Stimulated activated CD8-positive, alpha-beta memory T cell treated with anti-CD3 and anti-CD28 coated beads, Interleukin-7, amount 100 ng/mL, for 24 hours (primary cell): ENCODE data around the gene OSMR.

ENCODE experiments used
- DNase-seq: peaks from one replicate; pipeline ENCODE4 v3.0.0-alpha.2; 2020; ENCODE audit warnings: low read depth

The OSMR gene

DNA sequence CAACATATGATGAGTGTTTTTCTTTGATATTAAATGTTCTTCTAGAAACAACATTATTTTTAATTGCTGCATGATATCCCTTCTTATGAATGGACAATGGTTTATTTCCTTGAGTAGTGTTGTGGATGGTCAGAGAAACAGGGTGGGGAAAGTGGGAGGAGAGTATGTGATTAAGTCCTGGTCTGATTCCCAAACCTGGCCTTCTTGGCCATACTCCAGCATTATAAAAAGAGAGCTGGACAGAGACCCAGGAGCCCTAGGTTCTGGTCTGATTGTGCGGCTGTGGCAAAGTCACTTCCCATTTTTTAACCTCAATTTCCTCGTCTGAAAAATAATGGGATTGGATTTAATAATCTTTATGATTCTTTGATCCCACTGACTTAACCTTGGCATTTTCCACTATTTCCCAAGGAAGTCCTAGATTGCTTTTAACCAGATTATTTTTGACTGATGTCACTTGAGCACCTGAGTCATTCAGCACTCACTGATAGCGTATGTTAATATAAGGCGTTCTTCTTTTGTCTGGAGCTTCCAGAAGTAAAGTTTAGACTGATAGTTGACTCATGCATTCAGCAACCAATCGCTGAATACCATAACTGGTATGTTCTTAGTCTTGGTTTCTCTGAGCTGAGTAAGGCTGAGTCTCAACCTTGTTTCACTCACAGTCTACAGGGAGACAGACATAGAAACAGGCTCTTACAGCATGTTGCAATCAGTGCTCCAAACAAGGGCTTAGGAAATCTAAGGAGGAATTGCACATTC is 26.2 kb downstream of the OSMR start:
- no peak for DNase-seq

DNA sequence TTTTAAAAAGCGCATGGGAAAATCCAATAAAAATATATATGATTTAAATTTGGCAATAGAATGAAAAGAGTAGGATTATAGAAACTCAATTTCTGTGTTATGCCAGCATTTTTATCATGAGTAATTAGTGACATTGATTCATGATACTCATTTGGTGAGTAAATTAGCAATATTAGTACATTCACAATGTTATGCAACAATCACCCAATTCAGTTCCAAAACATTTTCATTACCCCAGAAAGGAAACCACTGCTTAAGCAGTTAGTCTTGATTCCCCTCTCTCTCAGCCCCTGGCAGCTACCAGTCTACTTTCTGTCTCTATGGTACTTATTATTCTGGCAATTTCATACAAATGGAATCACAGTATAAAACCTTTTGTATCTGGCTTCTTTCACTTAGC is 27.0 kb downstream of the OSMR start:
- no peak for DNase-seq

DNA sequence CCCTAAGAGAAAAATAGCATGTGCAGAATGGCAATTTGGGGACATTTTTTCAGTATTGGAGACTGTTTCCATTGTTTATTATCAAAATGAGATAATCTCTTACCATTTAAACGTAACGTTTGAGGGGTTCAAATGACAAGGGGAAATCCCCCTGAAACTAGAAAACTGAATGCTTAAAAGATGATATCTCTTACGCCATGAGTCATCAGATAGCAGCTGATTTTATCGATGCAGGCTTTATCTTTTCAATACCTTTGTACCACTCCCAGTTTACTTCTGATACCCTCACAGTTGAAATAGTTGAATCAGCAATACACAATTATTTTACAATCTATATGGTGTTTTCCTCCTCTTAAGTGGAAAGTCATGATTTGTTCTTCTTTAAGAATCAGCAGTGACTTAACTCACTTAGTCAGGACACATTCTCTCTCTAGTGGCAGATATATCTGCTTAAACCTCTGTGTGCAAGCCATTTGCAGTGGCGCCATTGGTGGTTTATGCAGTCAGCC is 29.2 kb downstream of the OSMR start:
- no peak for DNase-seq

DNA sequence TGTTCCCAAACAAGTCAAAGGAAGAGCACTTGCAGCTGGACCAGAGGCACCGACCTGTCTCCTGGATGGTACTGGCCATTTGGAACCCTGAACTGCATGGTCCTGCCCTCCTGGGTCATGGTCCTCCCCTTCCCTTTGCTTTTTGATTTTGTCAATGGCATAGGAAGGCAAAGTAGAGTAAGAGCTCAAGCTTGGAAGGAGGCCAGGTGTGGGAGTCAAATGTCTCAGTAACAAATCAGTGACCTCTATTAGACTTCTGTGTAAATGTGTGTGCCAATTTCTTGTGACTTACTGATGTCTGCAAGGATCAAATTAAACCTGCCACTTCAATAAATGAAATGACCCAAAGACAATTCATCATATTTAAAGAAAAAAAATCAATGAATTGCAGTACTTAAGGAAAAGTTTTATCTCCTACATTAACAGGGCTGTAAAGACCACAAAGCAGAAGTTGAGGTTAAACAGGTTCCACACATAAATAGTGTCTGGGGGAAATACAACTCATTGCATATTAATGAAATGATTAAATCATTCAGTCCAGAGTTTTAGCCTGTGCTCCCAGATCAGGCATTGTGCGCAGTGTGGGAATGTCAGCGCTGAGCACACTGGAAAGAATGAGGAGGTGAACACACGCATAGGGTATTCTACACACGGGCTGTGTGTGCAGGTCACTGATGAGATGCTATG is 32.7 kb downstream of the OSMR start:
- no peak for DNase-seq

DNA sequence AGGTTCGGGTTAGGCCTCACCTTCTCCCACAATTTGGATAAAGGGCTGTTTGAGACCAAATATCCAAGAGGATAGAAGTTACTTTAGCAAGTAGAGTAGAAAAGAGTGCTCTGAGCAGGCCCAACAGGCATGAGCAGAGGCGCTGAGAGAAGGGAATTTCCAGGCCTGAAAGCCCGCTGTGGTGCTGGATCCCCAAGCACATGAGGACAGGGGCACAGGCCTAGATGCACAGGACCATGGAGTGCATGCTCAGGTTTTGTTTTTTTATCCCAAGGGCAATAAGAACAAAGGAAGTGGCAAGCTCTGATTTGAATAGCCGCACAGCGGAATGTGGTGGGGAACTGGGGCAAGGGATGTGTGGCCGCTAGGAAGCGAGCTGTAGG is 33.3 kb downstream of the OSMR start:
- no peak for DNase-seq

DNA sequence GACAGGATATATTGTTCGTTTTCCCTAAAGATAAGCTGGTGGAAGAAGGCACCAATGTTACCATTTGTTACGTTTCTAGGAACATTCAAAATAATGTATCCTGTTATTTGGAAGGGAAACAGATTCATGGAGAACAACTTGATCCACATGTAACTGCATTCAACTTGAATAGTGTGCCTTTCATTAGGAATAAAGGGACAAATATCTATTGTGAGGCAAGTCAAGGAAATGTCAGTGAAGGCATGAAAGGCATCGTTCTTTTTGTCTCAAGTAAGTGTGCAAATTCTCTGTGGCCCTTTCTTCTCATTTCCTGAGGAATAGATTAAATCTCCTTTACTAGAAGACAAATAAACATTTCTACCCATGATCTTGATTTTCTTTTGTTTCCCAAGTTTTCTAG is 38.0 kb downstream of the OSMR start:
- DNase-seq, result no peak

DNA sequence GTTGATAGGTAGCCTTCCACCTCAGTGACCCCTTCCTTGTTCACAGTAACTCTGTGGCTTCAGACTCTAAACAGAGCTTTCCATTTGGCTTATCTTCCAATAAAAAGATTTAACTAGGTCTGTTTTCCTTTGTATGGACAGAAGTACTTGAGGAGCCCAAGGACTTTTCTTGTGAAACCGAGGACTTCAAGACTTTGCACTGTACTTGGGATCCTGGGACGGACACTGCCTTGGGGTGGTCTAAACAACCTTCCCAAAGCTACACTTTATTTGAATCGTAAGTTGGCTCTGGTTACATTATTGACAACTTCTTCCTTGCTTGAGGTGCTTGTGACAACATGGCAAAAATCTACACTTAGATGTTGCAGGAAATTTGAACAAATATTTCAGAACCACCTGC is 39.4 kb downstream of the OSMR start:
- DNase-seq, result no peak

DNA sequence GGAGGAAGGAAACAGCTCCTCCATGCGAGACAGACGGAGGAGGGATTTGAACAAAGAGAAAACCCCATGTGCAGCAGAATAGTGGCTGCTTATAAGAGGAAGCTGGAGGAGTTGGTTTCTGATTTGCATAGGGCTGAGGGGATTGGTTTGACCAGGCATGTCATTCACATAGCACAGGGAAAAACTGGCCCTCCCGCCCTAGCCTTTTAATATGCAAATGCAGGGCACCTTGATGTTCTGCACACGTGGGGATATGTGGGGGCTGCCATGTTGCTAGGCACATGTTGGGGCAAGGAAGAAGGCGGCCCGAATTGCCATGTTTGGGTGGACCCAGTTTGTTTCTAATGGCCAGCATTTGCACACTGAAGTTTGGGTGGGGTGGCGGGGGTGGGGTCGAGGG is 42.2 kb downstream of the OSMR start:
- DNase-seq, result no peak

DNA sequence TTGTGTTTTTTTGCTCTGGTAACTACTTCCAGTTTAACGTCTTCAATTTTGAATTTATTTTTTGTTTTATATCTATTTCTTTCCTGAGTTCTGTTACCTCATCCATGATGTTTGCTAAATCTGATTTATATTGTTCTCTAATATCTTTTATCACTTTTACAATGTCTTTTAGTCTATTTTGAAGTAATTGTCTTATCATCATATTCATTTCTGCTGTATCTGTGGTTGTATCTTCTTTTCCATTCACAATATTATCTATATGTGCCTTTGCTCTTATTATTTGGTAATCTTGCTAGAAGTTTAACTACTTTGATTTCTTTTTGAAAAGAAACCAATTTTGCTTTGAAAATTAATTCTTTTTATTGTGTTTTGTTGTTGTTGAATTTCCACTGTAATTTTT is 43.6 kb downstream of the OSMR start:
- no peak for DNase-seq

DNA sequence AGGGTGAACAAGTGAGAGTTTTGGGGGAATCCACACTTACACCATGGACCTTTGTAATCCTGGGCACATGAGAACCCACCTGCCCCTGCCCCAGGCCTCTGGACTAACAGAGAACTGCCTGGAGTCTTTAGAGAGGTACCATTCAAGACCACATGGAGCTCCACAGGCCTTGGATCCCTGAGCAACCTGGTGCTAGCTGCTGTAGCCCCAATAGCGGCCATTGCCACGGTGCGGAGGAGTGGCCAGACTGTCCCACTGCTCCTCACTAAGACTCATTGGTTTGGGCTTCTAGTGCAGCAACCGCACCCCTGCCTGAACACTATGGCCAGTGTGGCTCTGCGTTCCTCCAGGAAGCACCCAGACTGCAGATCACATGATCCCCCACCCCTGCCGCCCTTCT is 45.8 kb downstream of the OSMR start:
- no peak for DNase-seq

DNA sequence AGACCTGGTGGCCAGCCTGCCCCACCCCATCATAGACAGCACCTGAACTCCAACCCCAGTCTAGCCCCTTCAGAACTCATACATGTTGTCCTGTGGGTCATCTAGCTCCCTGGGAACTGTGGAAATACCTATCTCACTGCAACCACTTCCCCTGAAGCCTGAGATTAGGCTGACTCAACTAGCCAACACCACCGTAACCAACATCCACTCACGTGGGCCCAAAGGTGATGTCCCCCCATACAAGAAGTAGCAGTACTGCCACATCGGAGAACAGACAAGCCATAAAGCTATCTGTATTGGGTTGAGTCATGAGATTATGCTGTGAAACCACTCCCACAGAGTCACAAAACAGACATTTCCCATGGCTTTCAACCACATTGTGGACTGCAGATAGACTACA is 46.6 kb downstream of the OSMR start:
- no peak for DNase-seq

DNA sequence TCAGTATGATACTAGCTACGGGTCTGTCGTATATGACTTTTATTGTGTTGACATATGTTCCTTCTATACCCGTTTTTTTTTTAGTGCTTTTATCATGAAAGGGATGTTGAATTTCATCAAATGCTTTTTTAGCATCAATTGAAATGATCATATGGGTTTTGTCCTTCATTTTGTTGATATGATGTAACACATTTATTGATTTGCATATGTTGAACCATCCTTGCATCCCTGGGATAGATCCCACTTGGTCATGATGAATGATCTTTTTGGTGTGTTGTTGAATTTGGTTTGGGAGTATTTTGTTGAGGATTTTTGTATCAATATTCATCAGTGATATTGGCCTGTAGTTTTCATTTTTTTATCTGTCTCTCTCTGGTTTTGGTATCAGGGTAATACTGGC is 50.9 kb downstream of the OSMR start:
- DNase-seq, result no peak

DNA sequence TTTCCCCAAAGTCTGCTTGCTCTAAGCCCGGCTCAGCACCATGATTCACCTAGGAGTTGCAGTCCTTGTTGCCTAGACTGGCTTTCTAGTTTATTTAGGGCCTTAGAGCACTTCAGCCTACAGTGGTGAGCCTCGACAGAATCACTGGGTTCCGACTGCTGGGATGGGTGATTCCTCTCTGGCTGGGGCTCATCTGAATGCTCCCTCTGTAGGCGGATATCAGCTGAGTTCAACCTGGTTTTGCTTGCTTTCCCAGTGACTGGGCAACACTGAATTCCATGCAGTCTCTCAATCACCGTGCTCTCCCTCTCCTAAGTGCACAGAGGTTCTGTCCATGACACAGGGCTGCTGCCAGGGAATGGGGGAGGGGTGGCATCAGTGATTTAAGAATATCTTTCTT is 54.1 kb downstream of the OSMR start:
- DNase-seq, result no peak

DNA sequence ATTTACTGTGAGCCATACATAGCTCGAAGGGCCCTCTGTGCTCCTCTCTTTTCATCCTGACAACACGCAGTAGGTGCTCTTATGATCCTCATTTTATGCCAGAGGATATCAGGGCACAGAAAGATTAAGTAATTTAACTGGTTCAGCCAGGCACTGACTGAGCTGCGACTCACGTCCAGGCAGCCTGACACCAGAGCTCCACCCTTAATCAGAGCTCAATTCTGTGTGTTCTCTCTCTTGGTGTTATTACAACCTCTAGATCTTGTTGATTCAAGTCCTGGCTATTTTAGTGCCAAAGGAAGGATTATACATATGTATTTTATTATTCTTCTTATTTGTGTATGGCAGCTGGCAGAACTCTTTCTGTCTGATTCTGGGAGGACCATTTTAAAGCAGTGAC is 59.7 kb downstream of the OSMR start:
- no peak for DNase-seq

DNA sequence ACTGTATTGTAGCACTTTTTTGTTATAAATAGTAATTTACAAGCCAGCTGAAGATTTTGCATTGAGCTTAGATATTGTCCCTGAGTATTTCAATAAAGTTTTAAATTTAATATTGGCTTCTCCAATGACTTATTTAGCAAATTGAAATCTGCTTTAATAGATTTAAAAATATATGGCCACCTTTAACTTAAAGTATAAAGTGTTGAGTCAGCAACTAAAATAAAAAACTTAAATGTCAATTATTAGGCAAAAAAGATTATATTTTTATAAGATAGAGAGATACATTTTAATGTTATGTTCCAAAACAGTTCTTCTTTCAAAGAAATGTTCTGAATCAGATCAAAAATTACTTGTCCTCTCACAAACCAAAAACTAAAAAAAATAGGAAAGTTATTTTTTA is 60.7 kb downstream of the OSMR start:
- no peak for DNase-seq

DNA sequence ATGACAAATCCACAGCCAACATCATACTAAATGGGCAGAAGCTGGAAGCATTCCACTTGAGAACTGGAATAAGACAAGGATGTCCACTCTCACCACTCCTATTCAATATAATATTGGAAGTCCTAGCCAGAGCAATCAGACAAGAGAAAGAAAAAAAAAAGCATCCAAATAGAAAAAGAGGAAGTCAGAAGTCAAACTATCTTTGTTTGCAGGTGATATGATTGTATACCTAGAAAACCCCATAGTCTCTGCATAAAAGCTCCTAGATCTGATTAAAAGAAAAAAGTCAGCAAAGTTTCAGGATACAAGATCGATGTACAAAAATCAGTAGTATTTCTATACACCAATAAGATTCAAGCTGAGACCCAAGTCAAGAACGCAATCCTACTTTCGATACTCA is 66.1 kb downstream of the OSMR start:
- no peak for DNase-seq

DNA sequence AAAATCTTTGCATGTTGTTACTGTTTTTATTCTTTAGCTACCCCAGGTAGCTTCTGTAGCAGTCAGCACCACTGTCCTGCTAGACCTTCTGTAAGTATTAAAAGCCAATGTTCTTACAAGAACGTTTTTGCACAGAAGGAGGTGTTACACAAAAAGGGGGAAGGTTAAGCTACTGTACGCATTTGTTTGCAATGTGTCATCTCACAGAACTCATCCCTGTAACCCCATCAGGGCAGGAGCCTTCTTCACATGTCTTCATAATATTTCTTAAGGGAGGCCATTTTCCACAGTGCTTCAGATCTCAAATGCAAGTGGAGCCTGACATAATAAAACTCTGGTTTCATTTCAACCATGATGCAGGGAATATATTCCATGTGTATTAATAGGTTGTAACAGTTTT is 67.9 kb downstream of the OSMR start:
- no peak for DNase-seq

DNA sequence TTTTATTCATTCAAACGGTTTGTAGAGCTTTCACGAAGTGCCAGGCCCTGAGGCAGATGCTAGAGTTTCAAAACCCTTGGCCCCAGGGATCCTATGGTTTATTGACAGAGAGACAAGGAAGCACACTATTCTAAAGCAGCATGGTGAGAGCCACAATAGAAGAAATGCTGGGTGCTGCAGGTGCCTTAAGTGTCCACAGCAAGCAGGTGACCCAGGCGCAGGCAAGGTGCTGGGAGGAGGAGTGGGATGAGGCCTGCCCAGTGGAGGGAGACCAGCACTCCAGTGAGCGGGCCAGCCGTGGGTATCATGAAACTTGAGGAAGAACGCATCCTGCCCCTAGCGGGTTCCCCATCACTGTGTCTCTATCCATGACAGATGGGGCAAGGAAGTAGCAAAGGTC is 71.0 kb downstream of the OSMR start:
- DNase-seq, result no peak

DNA sequence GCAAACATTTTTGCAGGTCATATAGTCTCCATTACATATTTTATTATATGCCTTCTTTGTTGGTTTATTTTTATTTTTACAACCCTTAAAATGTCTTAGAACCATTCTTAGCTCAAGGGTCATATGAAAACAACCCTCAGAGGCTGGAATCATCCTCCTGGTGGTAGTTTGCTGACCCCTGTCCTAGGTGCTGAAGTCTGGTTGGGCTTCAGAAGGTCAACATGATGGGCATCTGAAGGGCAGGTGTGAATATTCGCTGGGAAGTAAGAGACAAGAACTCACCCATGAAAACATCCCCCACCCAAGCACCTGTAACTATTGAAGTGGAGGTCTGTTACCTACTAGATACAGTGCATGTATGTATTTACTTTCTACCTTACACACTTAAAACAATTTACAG is 75.4 kb downstream of the OSMR start:
- no peak for DNase-seq

DNA sequence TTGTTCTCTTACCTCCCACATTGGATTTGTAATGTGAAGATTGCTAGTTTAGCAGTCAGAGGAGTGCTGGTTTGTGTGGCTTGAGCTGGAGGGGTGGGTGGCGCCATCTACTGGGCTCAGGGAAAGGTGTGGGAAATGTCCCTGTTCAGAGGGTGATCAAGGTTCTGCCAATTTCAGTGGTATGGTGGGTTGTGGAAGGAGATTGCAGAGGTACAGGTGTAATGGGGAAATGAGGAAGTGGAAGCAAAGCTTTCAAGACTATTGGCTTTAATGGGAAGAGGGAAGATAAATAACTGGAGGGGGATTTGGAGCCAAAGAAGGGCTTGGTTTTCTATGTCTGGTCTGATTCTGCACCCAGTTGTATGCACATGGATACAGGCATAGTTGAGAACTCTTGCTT is 76.4 kb downstream of the OSMR start:
- peak; percentile 6 for DNase-seq

DNA sequence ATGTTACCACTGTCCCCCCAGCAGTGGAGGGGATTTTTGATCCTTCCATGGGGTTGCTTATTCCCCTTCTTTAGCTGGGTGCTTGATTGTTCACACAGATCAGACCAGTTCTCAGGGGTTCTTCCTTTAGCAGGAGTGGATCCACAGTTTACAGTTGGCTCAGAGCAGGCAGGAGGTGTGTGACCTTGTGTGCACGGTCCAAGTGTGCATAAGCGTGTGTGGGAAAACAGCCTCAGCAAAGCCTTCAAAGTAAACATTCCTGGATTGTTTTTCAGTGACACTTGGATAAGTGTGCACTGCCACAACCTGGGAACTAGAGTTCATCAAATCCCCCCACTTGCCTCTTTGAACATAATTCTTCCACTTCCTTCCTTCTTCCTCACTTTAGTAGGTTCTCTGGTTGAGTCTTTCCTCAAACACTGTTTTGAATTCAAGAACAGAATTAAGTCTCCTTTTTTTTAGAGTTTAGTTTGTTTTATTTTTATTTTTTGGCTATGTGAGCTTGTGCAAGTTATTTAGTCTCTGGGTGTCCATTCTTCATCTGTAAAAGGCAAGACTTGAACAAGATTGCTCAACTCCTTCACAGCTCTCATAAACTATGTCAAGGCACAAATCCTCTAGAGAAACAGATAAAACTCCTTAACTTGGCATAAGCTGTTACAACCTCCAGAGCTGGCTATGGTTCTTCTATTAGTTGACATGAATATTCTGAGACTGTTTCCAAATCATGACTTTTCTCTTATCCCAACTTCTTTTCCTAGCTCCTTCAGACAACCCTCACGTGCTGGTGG is 78.0 kb downstream of the OSMR start:
- no peak for DNase-seq

DNA sequence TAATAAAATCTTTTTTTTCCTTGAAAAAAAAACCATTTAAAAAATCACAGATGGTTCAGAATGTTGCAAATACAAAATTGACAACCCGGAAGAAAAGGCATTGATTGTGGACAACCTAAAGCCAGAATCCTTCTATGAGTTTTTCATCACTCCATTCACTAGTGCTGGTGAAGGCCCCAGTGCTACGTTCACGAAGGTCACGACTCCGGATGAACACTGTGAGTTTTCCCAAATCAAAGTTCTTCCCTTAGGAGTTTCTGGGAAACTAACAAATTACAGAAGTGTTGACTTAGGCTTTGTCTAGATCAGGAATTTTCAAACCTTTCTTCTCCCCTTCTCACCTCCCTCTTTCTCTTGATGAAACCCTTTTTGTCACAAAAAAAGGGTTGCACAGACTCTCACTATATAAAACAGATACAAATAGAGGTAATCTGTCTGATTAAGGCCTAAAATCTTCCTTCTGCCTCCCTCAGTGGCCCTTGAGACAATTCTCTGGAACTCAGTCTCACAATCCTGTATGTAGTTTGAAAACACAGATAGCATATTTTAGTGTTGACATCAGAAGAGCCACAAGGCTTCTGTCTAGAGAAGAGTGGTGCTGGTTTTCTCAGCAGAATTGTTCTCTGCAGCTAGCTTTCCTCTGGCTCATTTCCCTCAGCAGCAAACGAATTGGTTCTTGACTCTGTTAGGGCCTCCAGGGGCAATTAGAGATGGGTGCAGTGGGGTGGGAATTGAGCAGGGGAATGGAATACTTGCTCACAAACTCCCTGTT is 79.5 kb downstream of the OSMR start:
- no peak for DNase-seq
